SH-SY5Y (cell line): Measurements from ENCODE around the gene RPN2.

Experiments used
- GATA2 ChIP-seq: IDR thresholded peaks from 2 replicates; pipeline ENCODE4 v1.6.1; 2011; ENCODE audit warnings: mild to moderate bottlenecking, low read depth, low read length
- GATA3 ChIP-seq: IDR thresholded peaks from 2 replicates; pipeline ENCODE4 v1.6.1; 2011; ENCODE audit warnings: low read depth, mild to moderate bottlenecking, low read length, moderate library complexity

- TF ChIP-seq GATA2 (no peak), GATA3 (no peak)
These were observed 45.2 kb upstream of the RPN2 start for GRCh38 chr20:37133952-37134351.
